ENCODE measurements around the gene PRX.

PRX gene

DNA sequence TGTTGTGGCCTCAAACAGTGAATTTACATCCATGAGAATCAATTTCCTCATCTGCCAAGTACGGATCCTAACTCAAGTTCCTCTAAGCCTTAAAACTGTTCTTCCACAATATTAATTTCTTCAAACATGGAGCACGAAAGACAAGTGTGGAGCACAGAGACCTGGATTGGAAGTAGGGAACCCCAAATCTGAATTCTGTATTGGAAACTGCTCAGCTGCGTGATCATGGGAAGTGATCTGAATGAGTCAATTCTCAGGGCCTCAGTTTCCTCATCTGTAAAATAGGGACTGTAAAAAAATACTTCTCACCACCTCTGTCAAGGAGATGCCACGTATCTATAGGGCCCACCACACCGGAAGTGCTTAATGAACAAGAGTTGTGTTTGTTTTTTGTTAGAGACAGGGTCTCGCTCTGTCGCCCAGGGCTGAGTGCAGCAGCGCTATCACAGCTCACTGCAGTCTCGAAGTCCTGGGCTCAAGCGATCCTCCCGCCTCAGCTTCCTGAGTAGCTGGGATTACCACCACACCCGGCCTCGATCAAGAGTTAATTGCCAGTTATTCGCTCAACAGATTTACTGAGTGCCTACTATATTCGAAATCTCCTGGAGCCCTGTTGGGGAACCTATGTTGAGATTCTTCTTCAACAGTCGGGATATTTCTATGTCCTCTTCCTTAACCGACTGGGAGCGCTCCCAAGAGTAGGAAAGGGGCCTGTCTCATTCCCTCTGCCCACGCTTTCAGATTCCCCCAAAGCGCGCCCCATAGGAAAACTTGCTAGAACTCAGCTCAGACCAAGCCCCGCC is 29.4 kb upstream of the PRX start:
- Histone ChIP-seq H2BK5ac (ENCODE audit: low read depth, low read length, poor library complexity) (no peak overlapping the region), H3K4me2 (ENCODE audit: low read length) (peak overlapping the region; percentile 93), H2AK5ac (ENCODE audit: low read length) (no peak overlapping the region), H2AFZ (ENCODE audit: insufficient read depth, low read length, poor library complexity) (no peak overlapping the region), H4K8ac (ENCODE audit: low read depth, low read length) (no peak overlapping the region), H3K9me3 (ENCODE audit: insufficient read depth, low read depth, low read length) (no peaks in the 10 kb centered on the region), H3K9ac (ENCODE audit: low read length) (peak overlapping the region; percentile 42), H3K4me1 (ENCODE audit: control insufficient read depth in 1 of 2, insufficient read depth in 2 of 2, low read length in 2 of 2) (peaks cover 12 to 17% of the 10 kb centered on the region in 2 experiments), H4K12ac (ENCODE audit: low read depth, low read length) (no peak overlapping the region), H3K4me3 (ENCODE audit: low read depth, low read length) (peak overlapping the region; percentile 32), H3K36me3 (ENCODE audit: control insufficient read depth in 1 of 2, insufficient read depth in 2 of 2, low read length in 2 of 2) (peaks cover 19 to 24% of the 10 kb centered on the region in 2 experiments), H3K79me1 (ENCODE audit: low read length) (peaks cover 17% of the 10 kb centered on the region), H2BK120ac (ENCODE audit: insufficient read depth, low read length, poor library complexity) (no peak overlapping the region), H2BK12ac (ENCODE audit: low read length) (no peak overlapping the region), H3K23ac (ENCODE audit: low read length) (no peak overlapping the region), H3K27me3 (ENCODE audit: insufficient read depth, low read length) (no peaks in the 10 kb centered on the region), H3K79me2 (ENCODE audit: control insufficient read depth, insufficient read depth, low read length, poor library complexity) (peaks cover 16% of the 10 kb centered on the region), H3K27ac (ENCODE audit: low read depth, low read length) (peak overlapping the region; percentile 12), H3K14ac (ENCODE audit: low read length) (no peak overlapping the region), H3K18ac (ENCODE audit: low read length) (peak overlapping the region; percentile 54), H3K4ac (ENCODE audit: low read depth, low read length) (peak overlapping the region; percentile 85), H4K91ac (ENCODE audit: low read depth, low read length) (no peak overlapping the region)
- WGBS (ENCODE audit: extremely low coverage, insufficient coverage, insufficient read length): no CpG with 5 or more reads among the region's 22 CpGs
- DNase-seq: no peak

DNA sequence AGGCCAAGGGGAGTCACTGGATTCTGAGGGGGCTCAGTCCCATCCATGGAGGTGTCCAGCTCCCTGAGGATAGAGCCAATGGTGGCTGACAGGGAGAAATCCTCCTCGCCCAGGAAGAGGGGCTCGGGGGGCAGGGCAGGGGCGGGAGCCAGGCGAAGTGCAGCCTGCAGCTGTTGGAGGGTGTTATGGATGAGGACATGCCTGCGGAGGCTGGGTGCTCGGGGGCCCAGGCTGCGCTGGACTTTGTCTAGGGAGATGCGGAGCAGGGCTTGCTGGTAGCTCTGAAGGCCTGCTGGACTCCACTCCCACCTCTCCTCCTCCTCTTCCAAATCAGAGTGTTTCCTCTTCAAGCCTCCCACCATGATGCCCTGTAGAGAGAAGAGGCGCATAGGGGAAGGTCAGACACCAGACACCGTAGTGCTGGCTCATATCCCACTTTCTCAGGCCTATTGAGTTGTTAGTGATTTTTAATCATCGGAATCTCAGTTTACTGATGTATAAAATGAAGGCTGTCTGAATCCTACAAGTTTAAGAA is 28.6 kb upstream of the PRX start:
- Histone ChIP-seq H3K4me3 (ENCODE audit: low read depth, low read length) (no peak overlapping the region), H3K9me3 (ENCODE audit: insufficient read depth, low read depth, low read length) (no peaks in the 10 kb centered on the region), H3K4me2 (ENCODE audit: low read length) (peak overlapping the region; percentile 4), H3K18ac (ENCODE audit: low read length) (no peak overlapping the region), H3K36me3 (ENCODE audit: control insufficient read depth in 1 of 2, insufficient read depth in 2 of 2, low read length in 2 of 2) (peaks cover 19 to 24% of the 10 kb centered on the region in 2 experiments), H3K27me3 (ENCODE audit: insufficient read depth, low read length) (no peaks in the 10 kb centered on the region), H3K27ac (ENCODE audit: low read depth, low read length) (no peak overlapping the region), H3K9ac (ENCODE audit: low read length) (no peak overlapping the region), H3K4ac (ENCODE audit: low read depth, low read length) (peak overlapping the region; percentile 53), H4K8ac (ENCODE audit: low read depth, low read length) (no peak overlapping the region), H2AFZ (ENCODE audit: insufficient read depth, low read length, poor library complexity) (no peak overlapping the region), H3K14ac (ENCODE audit: low read length) (no peak overlapping the region), H3K79me2 (ENCODE audit: control insufficient read depth, insufficient read depth, low read length, poor library complexity) (peaks cover 16% of the 10 kb centered on the region), H3K23ac (ENCODE audit: low read length) (no peak overlapping the region), H3K4me1 (ENCODE audit: control insufficient read depth in 1 of 2, insufficient read depth in 2 of 2, low read length in 2 of 2) (peaks cover 12 to 17% of the 10 kb centered on the region in 2 experiments), H2BK5ac (ENCODE audit: low read depth, low read length, poor library complexity) (no peak overlapping the region), H2BK120ac (ENCODE audit: insufficient read depth, low read length, poor library complexity) (no peak overlapping the region), H2BK12ac (ENCODE audit: low read length) (no peak overlapping the region), H4K12ac (ENCODE audit: low read depth, low read length) (no peak overlapping the region), H2AK5ac (ENCODE audit: low read length) (no peak overlapping the region), H3K79me1 (ENCODE audit: low read length) (peaks cover 17% of the 10 kb centered on the region), H4K91ac (ENCODE audit: low read depth, low read length) (no peak overlapping the region)
- no CpG with 5 or more reads among the region's 11 CpGs for WGBS (ENCODE audit: extremely low coverage, insufficient coverage, insufficient read length)
- no peak for DNase-seq

DNA sequence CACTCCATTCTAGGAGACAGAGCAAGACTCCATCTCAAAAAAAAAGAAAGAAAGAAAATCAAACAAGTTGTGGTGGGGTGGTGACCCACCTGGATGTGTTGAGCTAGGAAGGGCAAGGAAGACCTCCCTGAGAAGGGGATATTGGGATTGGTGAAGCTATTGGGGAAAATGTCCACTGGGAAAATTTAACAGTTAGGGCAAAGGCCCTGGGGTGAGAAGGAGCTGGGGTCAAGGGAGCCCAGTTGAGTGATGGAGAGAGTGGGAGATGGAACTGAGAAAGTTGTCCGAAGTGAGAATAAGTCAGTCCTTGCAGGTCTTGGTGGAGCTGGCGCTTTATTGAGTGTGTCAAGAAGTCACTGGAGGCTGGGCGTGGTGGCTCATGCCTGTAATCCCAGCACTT is 25.1 kb upstream of the PRX start:
- no peak overlapping the region for H2AK5ac ChIP-seq (ENCODE audit: low read length)

DNA sequence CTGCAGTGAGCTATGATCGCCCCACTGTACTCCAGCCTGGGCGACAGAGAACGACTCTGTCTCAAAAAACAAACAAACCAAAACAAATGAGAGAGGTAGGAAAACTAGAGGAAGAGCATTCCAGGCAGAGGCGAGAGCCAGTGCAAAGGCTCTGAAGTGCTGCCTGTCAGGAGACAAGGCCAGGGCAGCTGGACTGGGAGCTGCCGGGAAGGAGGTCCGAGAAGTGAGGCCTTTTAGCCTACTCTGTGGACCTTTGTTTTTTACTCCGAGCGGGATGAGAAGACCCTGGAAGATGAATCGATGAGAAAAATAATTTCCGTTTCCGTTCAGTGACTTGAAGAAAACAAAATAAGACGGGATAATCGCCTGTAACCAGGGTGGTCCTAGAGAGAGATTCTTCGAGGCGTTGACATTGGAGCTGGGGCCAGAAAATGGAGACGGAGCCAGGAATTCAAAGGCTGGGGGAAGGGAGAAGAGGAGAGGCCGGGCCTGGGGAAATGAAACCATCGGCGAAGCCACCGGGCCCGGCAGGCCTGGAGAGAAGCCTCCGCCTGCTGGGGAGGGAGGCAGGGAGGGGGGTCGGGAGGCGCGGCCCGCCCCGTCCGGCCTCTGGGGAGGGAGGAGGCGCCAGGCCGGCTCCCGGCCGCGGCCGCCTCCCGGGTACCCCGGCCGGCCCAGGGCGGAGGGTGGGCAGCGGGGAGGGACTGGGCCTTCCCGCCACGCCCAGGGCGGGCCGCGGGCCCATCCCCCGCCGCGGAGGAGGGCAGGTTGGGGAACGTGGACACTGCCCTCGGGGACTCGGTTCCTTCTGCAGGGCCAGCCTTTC is 20.4 kb upstream of the PRX start:
- Histone ChIP-seq H2BK5ac (ENCODE audit: low read depth, low read length, poor library complexity) (peak overlapping the region; percentile 77), H3K23ac (ENCODE audit: low read length) (no peak overlapping the region), H2BK120ac (ENCODE audit: insufficient read depth, low read length, poor library complexity) (peak overlapping the region; percentile 79), H3K79me2 (ENCODE audit: control insufficient read depth, insufficient read depth, low read length, poor library complexity) (no peaks in the 10 kb centered on the region), H4K8ac (ENCODE audit: low read depth, low read length) (peak overlapping the region; percentile 59), H3K4me3 (ENCODE audit: low read depth, low read length) (no peak overlapping the region), H4K12ac (ENCODE audit: low read depth, low read length) (peak overlapping the region; percentile 23), H3K4me1 (ENCODE audit: control insufficient read depth in 1 of 2, insufficient read depth in 2 of 2, low read length in 2 of 2) (peaks cover 4 to 7% of the 10 kb centered on the region in 2 experiments), H2AK5ac (ENCODE audit: low read length) (no peak overlapping the region), H2BK12ac (ENCODE audit: low read length) (peak overlapping the region; percentile 21), H3K4ac (ENCODE audit: low read depth, low read length) (peak overlapping the region; percentile 6), H2AFZ (ENCODE audit: insufficient read depth, low read length, poor library complexity) (peak overlapping the region; percentile 32), H3K27me3 (ENCODE audit: insufficient read depth, low read length) (no peaks in the 10 kb centered on the region), H3K14ac (ENCODE audit: low read length) (peak overlapping the region; percentile 72), H3K18ac (ENCODE audit: low read length) (peak overlapping the region; percentile 6), H3K27ac (ENCODE audit: low read depth, low read length) (peak overlapping the region; percentile 81), H3K36me3 (ENCODE audit: control insufficient read depth in 1 of 2, insufficient read depth in 2 of 2, low read length in 2 of 2) (no peaks in the 10 kb centered on the region), H4K91ac (ENCODE audit: low read depth, low read length) (peak overlapping the region; percentile 74), H3K4me2 (ENCODE audit: low read length) (peak overlapping the region; percentile 75), H3K9ac (ENCODE audit: low read length) (peak overlapping the region; percentile 13), H3K79me1 (ENCODE audit: low read length) (peaks cover 15% of the 10 kb centered on the region), H3K9me3 (ENCODE audit: insufficient read depth, low read depth, low read length) (no peaks in the 10 kb centered on the region)
- peak; percentile 87 to 89 for DNase-seq
- WGBS (ENCODE audit: extremely low coverage, insufficient coverage, insufficient read length): no CpG with 5 or more reads among the region's 50 CpGs

More for the DNA sequence above, 25.1 kb upstream of the PRX start:
- H3K9ac ChIP-seq (ENCODE audit: low read length): no peak overlapping the region
- H3K27me3 ChIP-seq (ENCODE audit: insufficient read depth, low read length): no peaks in the 10 kb centered on the region
- no CpG with 5 or more reads among the region's 3 CpGs for WGBS (ENCODE audit: extremely low coverage, insufficient coverage, insufficient read length)
- H3K4me3 ChIP-seq (ENCODE audit: low read depth, low read length): no peak overlapping the region
- H3K79me2 ChIP-seq (ENCODE audit: control insufficient read depth, insufficient read depth, low read length, poor library complexity): peaks cover 4% of the 10 kb centered on the region
- H2BK12ac ChIP-seq (ENCODE audit: low read length): no peak overlapping the region
- no peak overlapping the region for H3K4ac ChIP-seq (ENCODE audit: low read depth, low read length)
- H2AFZ ChIP-seq (ENCODE audit: insufficient read depth, low read length, poor library complexity): no peak overlapping the region
- H3K9me3 ChIP-seq (ENCODE audit: insufficient read depth, low read depth, low read length): no peaks in the 10 kb centered on the region
- peaks cover 19 to 24% of the 10 kb centered on the region in 2 experiments for H3K36me3 ChIP-seq (ENCODE audit: control insufficient read depth in 1 of 2, insufficient read depth in 2 of 2, low read length in 2 of 2)
- H4K12ac ChIP-seq (ENCODE audit: low read depth, low read length): no peak overlapping the region
- peaks cover 6 to 8% of the 10 kb centered on the region in 2 experiments for H3K4me1 ChIP-seq (ENCODE audit: control insufficient read depth in 1 of 2, insufficient read depth in 2 of 2, low read length in 2 of 2)
- no peak overlapping the region for H3K27ac ChIP-seq (ENCODE audit: low read depth, low read length)
- H3K79me1 ChIP-seq (ENCODE audit: low read length): peaks cover 7% of the 10 kb centered on the region
- H3K4me2 ChIP-seq (ENCODE audit: low read length): no peak overlapping the region
- no peak overlapping the region for H4K8ac ChIP-seq (ENCODE audit: low read depth, low read length)
- H3K23ac ChIP-seq (ENCODE audit: low read length): no peak overlapping the region
- no peak for DNase-seq
- H4K91ac ChIP-seq (ENCODE audit: low read depth, low read length): no peak overlapping the region
- H2BK5ac ChIP-seq (ENCODE audit: low read depth, low read length, poor library complexity): no peak overlapping the region
- H2BK120ac ChIP-seq (ENCODE audit: insufficient read depth, low read length, poor library complexity): no peak overlapping the region
- H3K14ac ChIP-seq (ENCODE audit: low read length): no peak overlapping the region
- H3K18ac ChIP-seq (ENCODE audit: low read length): no peak overlapping the region

Data from trophoblast cell (in vitro differentiated cells and primary cell).